ENCODE data around the gene TOP1. TPM values are rescaled to one million over a fixed set of nuclear protein-coding genes. Genes with fewer than 3 reads are reported as not detected.
A peak's percentile ranks its signal among the peaks of the same experiment; 100 is the strongest.

TOP1 gene
- total RNA-seq, 2 experiments from 2014 or later = 37.6 to 41.7 TPM

GRCh38 chr20:41081276-41081814 is 52.7 kb downstream of the TOP1 start:
- H3K4me1 ChIP-seq (ENCODE audit: insufficient read depth, low read length) = peaks cover 15% of the 10 kb centered on the region
- no peaks in the 10 kb centered on the region for H3K27me3 Mint-ChIP-seq
- H3K4me1 Mint-ChIP-seq (ENCODE audit: low read depth) = peaks cover 68% of the 10 kb centered on the region
- POLR2A ChIA-PET = no interaction called here
- H3K9me3 ChIP-seq (ENCODE audit: control insufficient read depth in 1 of 2, insufficient read depth in 1 of 2, low read length in 2 of 2) = no peaks in the 10 kb centered on the region
- H3K27ac ChIP-seq (ENCODE audit: low read depth in 1 of 2, low read length in 2 of 2) = no peak overlapping the region
- ATAC-seq (ENCODE audit: poor library complexity) (peak; percentile 37), DNase-seq (peak in 2 of 14 experiments; percentile 20 to 29)
- H3K4me3 ChIP-seq (ENCODE audit: low read length) = no peak overlapping the region
- CTCF ChIA-PET = interaction anchor here (2.7 kb wide), 1 partner anchor 14 kb away, joined by 7 read pairs; no protein-coding TSS in a partner anchor
- H3K9me3 Mint-ChIP-seq = no peaks in the 10 kb centered on the region
- peaks cover 91% of the 10 kb centered on the region for H3K36me3 Mint-ChIP-seq (ENCODE audit: low read depth)
- peaks cover 82% of the 10 kb centered on the region for H3K36me3 ChIP-seq (ENCODE audit: insufficient read depth, low read length)
- no peak overlapping the region for H3K27ac Mint-ChIP-seq
- intact Hi-C loops (cut with DNase I, micrococcal nuclease) = no loop called here
- H3K4me3 Mint-ChIP-seq = no peak overlapping the region
- TF ChIP-seq, protein P1, sequence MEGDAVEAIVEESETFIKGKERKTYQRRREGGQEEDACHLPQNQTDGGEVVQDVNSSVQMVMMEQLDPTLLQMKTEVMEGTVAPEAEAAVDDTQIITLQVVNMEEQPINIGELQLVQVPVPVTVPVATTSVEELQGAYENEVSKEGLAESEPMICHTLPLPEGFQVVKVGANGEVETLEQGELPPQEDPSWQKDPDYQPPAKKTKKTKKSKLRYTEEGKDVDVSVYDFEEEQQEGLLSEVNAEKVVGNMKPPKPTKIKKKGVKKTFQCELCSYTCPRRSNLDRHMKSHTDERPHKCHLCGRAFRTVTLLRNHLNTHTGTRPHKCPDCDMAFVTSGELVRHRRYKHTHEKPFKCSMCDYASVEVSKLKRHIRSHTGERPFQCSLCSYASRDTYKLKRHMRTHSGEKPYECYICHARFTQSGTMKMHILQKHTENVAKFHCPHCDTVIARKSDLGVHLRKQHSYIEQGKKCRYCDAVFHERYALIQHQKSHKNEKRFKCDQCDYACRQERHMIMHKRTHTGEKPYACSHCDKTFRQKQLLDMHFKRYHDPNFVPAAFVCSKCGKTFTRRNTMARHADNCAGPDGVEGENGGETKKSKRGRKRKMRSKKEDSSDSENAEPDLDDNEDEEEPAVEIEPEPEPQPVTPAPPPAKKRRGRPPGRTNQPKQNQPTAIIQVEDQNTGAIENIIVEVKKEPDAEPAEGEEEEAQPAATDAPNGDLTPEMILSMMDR (IDR thresholded peaks at IDR 0.05) = no peak
- H3K27me3 ChIP-seq (ENCODE audit: control insufficient read depth in 1 of 2, insufficient read depth in 2 of 2, low read length in 2 of 2) = no peaks in the 10 kb centered on the region

- TF ChIP-seq, protein P1 (IDR thresholded peaks at IDR 0.05) = no peak
- Histone ChIP-seq H3K4me1 (ENCODE audit: insufficient read depth, low read length) (peaks cover 17% of the 10 kb centered on the region), H3K4me3 (ENCODE audit: low read length) (no peak overlapping the region), H3K27me3 (ENCODE audit: control insufficient read depth in 1 of 2, insufficient read depth in 2 of 2, low read length in 2 of 2) (no peaks in the 10 kb centered on the region), H3K9me3 (ENCODE audit: control insufficient read depth in 1 of 2, insufficient read depth in 1 of 2, low read length in 2 of 2) (no peaks in the 10 kb centered on the region), H3K36me3 (ENCODE audit: insufficient read depth, low read length) (peaks cover 75% of the 10 kb centered on the region), H3K27ac (ENCODE audit: low read depth in 1 of 2, low read length in 2 of 2) (no peak overlapping the region)
- H3K9me3 Mint-ChIP-seq = no peaks in the 10 kb centered on the region
- ChIA-PET POLR2A (no interaction called here), CTCF (interaction anchor here (2.7 kb wide), 1 partner anchor 13 kb away, joined by 7 read pairs; no protein-coding TSS in a partner anchor)
- no peak overlapping the region for H3K27ac Mint-ChIP-seq
- H3K27me3 Mint-ChIP-seq = no peaks in the 10 kb centered on the region
- ATAC-seq (ENCODE audit: poor library complexity) (no peak), DNase-seq (no peak)
- peaks cover 91% of the 10 kb centered on the region for H3K36me3 Mint-ChIP-seq (ENCODE audit: low read depth)
- peaks cover 68% of the 10 kb centered on the region for H3K4me1 Mint-ChIP-seq (ENCODE audit: low read depth)
- intact Hi-C loops (cut with DNase I, micrococcal nuclease) = no loop called here
- no peak overlapping the region for H3K4me3 Mint-ChIP-seq
Measured at GRCh38 chr20:41082306-41082705, 53.7 kb downstream of the TOP1 start.

GRCh38 chr20:41085606-41086005 is 57.0 kb downstream of the TOP1 start:
- Mint-ChIP-seq H3K36me3 (ENCODE audit: low read depth) (peaks cover 92% of the 10 kb centered on the region), H3K4me3 (peak overlapping the region; percentile 56), H3K27me3 (no peaks in the 10 kb centered on the region), H3K9me3 (no peaks in the 10 kb centered on the region), H3K27ac (peak overlapping the region; percentile 41), H3K4me1 (ENCODE audit: low read depth) (peaks cover 55% of the 10 kb centered on the region)
- peaks cover 13% of the 10 kb centered on the region for H3K4me1 ChIP-seq (ENCODE audit: insufficient read depth, low read length)
- ATAC-seq (ENCODE audit: poor library complexity) = no peak
- no peak overlapping the region for H3K4me3 ChIP-seq (ENCODE audit: low read length)
- POLR2A ChIA-PET = no interaction called here
- DNase-seq = no peak
- no peak overlapping the region for H3K27ac ChIP-seq (ENCODE audit: low read depth in 1 of 2, low read length in 2 of 2)
- TF ChIP-seq, protein P1 (IDR thresholded peaks at IDR 0.05) = no peak
- no peaks in the 10 kb centered on the region for H3K27me3 ChIP-seq (ENCODE audit: control insufficient read depth in 1 of 2, insufficient read depth in 2 of 2, low read length in 2 of 2)
- peaks cover 50% of the 10 kb centered on the region for H3K36me3 ChIP-seq (ENCODE audit: insufficient read depth, low read length)
- intact Hi-C loops (cut with DNase I, micrococcal nuclease) = no loop called here
- CTCF ChIA-PET = interaction anchor here (0.7 to 1.5 kb wide), 4 partner anchors 10 to 95 kb away, joined by 3 to 4 read pairs (median 4); no protein-coding TSS in a partner anchor
- no peaks in the 10 kb centered on the region for H3K9me3 ChIP-seq (ENCODE audit: control insufficient read depth in 1 of 2, insufficient read depth in 1 of 2, low read length in 2 of 2)
